ENCODE measurements around the gene MFSD12. TPM values are rescaled to one million over a fixed set of nuclear protein-coding genes. Genes with fewer than 3 reads are reported as not detected.
"Not testable (repeated sequence)": the region's sequence is repeated elsewhere in the genome, so short reads cannot be mapped to it uniquely, and the experiment has no call there.

The MFSD12 gene
- total and polyA plus RNA-seq, 4 donors: 9.4 to 43.6 (median 24.6) TPM

GRCh38 chr19:3508771-3509535 is 48.4 kb downstream of the MFSD12 start:
- Histone ChIP-seq H3K27ac (ENCODE audit: low read depth in 1 of 2, low read length in 2 of 2) (peak overlapping the region; percentile 59 to 63), H3K36me3 (ENCODE audit: control insufficient read depth in 4 of 4, insufficient read depth in 3 of 4, low read depth in 1 of 4, low read length in 3 of 4) (no peaks in the 10 kb centered on the region), H3K4me1 (ENCODE audit: control insufficient read depth in 4 of 4, insufficient read depth in 4 of 4, low read length in 3 of 4) (peaks cover 19 to 75% (median 58%) of the 10 kb centered on the region in 4 donors), H3K9ac (ENCODE audit: low read depth in 1 of 2, low read length in 2 of 2) (no peak overlapping the region), H3K9me3 (ENCODE audit: control insufficient read depth in 4 of 4, low read length in 3 of 4) (no peaks in the 10 kb centered on the region), H3K27me3 (ENCODE audit: control insufficient read depth in 4 of 4, insufficient read depth in 4 of 4, low read length in 3 of 4) (no peaks in the 10 kb centered on the region), H3K4me3 (ENCODE audit: low read depth in 1 of 3, low read length in 3 of 3) (no peak overlapping the region)
- no peak for TF ChIP-seq REST (IDR thresholded peaks at IDR 0.05)
- peak; percentile 14 to 28 for TF ChIP-seq RXRA (IDR thresholded peaks at IDR 0.05)
- no peak for DNase-seq (ENCODE audit: low spot score)
- 69% methylated on average over 23 of the region's 23 CpGs for WGBS

- H3K27me3 ChIP-seq (ENCODE audit: control insufficient read depth in 4 of 4, insufficient read depth in 4 of 4, low read length in 3 of 4); H3K9ac ChIP-seq (ENCODE audit: low read depth in 1 of 2, low read length in 2 of 2); H3K9me3 ChIP-seq (ENCODE audit: control insufficient read depth in 4 of 4, low read length in 3 of 4); H3K36me3 ChIP-seq (ENCODE audit: control insufficient read depth in 4 of 4, insufficient read depth in 3 of 4, low read depth in 1 of 4, low read length in 3 of 4); DNase-seq (ENCODE audit: low spot score): not testable (repeated sequence)
- TF ChIP-seq HNF4G (IDR thresholded peaks at IDR 0.05) (peak; percentile 9), RXRA (IDR thresholded peaks at IDR 0.05) (peak; percentile 15 to 23), HNF4A (conservative IDR thresholded peaks at IDR 0.05) (peak; percentile 69 to 77), SP1 (IDR thresholded peaks at IDR 0.05) (peak; percentile 48)
- 65% methylated on average over 18 of the region's 18 CpGs for WGBS
- H3K4me3 ChIP-seq (ENCODE audit: low read depth in 1 of 3, low read length in 3 of 3): peak overlapping the region in 1 of 3 donors; percentile 90
- peaks cover 19 to 70% (median 55%) of the 10 kb centered on the region in 4 donors for H3K4me1 ChIP-seq (ENCODE audit: control insufficient read depth in 4 of 4, insufficient read depth in 4 of 4, low read length in 3 of 4)
- peak overlapping the region; percentile 59 to 83 for H3K27ac ChIP-seq (ENCODE audit: low read depth in 1 of 2, low read length in 2 of 2)
Measured at GRCh38 chr19:3508121-3508661, 49.2 kb downstream of the MFSD12 start.

- peak overlapping the region; percentile 70 to 90 (median 77) for H3K4me3 ChIP-seq (ENCODE audit: low read depth in 1 of 3, low read length in 3 of 3)
- DNase-seq (ENCODE audit: low spot score): peak; percentile 57
- 18% methylated on average over 31 of the region's 31 CpGs for WGBS
- H3K27ac ChIP-seq (ENCODE audit: low read depth in 1 of 2, low read length in 2 of 2): peak overlapping the region; percentile 81 to 83
- no peak for TF ChIP-seq FOXA1 (IDR thresholded peaks at IDR 0.05)
- TF ChIP-seq JUND (IDR thresholded peaks at IDR 0.05): peak in 1 of 2 donors; percentile 22
- no peak for TF ChIP-seq FOXA2 (IDR thresholded peaks at IDR 0.05)
- no peak for TF ChIP-seq CTCF (IDR thresholded peaks at IDR 0.05; ENCODE audit: low read depth, low read length, missing input control)
- no peak for TF ChIP-seq HNF4A (conservative IDR thresholded peaks at IDR 0.05)
- TF ChIP-seq ATF3 (IDR thresholded peaks at IDR 0.05): no peak
- peak; percentile 23 for TF ChIP-seq REST (IDR thresholded peaks at IDR 0.05)
- TF ChIP-seq YY1 (IDR thresholded peaks at IDR 0.05): no peak
- no peak for TF ChIP-seq HNF4G (IDR thresholded peaks at IDR 0.05)
- H3K9me3 ChIP-seq (ENCODE audit: control insufficient read depth in 4 of 4, low read length in 3 of 4): no peaks in the 10 kb centered on the region
- H3K27me3 ChIP-seq (ENCODE audit: control insufficient read depth in 4 of 4, insufficient read depth in 4 of 4, low read length in 3 of 4): no peaks in the 10 kb centered on the region
- H3K4me1 ChIP-seq (ENCODE audit: control insufficient read depth in 4 of 4, insufficient read depth in 4 of 4, low read length in 3 of 4): peaks cover 13 to 64% (median 48%) of the 10 kb centered on the region in 4 donors
- peak overlapping the region; percentile 65 to 80 for H3K9ac ChIP-seq (ENCODE audit: low read depth in 1 of 2, low read length in 2 of 2)
- no peaks in the 10 kb centered on the region for H3K36me3 ChIP-seq (ENCODE audit: control insufficient read depth in 4 of 4, insufficient read depth in 3 of 4, low read depth in 1 of 4, low read length in 3 of 4)
Measured at GRCh38 chr19:3507371-3508120, 49.8 kb downstream of the MFSD12 start.

Data from liver (tissue), 9 donors.